Inflammatory macrophage treated with lipopolysaccharide for 1 hour (primary cell): Measurements from ENCODE around the gene ATP5MG.

Experiments used
- DNase-seq, 2 donors: peaks; one replicate each; pipeline ENCODE4 v3.0.0-alpha.2; 2020 to 2022

ATP5MG gene

DNA sequence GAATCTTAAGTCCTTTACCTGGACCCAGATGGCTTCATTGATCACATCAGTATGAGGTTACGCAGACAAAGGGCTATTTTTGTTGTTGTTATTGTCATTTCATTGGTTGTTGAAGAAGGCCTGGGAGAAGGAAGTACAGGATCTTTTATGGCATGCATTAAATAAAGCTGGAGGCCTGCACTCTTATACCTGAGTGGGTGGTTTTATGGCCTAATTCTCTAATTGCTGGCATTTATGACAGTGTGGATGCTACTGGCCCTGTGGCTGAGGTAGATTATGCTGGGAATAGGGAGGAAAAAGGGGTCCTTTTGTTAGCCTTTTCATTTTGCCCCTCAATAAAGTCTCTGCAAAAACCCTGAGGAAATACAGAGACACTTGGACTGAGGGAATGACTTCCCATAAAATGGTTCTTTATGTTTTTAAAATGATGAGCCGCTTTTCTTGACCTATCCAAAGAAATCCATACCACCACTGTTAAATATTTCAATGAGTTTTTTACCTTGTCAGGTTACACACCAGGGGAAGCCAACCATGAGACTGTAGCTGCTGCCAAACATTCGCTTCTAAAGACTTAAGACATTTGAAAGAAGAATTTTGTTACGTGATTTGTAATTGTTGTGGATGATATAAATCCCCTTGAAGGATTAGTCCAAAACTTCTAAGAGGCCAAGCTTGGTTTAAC lies 41.6 kb downstream of the ATP5MG start:
- DNase-seq = no peak

DNA sequence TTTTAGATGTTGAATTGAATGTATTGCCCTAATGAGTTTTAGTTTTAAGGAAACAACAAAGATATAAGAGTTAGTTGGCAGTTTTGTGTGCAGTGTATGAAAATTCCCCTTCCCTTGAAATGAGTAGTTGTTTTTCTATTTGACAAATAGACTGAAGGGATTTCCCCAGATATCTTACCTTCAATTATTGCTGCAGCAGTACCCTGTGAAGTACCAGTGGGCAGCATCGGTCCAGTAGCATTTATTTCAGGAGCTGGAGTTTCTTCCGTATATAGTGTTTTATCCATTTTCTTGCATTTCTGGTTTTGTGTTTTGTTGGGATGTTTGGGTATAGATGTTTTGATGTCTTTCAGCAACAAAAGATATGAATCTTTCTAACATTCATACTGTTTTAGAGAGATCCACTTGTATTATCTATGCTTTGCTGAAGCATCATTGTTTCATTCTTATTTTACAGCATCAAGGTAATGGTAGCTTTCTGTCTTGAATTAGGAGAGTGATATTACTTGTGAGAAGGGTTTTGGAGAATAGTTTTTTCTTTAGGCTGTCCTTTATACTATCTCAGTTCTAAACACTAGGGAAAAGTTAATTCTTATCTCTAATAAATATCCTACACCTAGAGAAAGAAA lies 42.3 kb downstream of the ATP5MG start:
- no peak for DNase-seq

DNA sequence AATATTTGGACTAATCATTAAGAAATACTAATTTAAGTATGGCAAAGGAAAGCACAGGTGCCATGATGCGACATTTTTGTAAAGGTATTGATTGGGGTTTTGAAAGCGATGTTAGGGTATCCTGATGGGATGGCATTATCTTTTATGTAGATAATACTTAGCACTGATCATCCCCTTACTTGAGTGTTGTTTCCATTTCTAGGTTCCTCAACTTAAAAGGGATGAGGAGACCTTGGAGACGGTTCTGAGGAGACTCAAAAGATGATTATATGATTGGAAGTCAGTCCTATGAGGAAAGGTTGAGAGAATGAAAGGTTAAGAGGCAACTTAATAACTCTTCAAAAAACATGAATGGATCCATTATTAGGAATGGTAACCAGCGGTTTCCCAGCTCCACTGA lies 46.0 kb downstream of the ATP5MG start:
- no peak for DNase-seq

DNA sequence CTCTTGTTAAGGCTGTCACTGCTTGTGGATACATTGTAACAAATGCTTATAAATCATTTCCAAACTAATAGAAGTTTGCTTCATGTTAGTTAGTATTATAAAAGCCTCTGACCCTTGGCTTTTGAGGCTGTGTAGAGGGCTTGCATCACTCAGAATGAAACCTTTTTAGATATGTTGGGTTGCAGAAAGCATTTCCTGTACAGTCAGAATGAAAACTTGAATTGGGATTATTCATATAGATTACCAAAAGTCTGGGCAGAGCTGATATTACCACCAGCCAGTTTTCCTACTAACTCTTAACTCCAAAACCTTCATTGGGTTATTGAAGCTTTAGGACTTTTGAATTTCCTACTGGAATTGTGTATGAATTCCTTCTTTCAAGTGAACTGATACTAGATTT lies 46.9 kb downstream of the ATP5MG start:
- DNase-seq = no peak

- no peak for DNase-seq
Measured at GRCh38 chr11:118449316-118449918, 48.0 kb downstream of the ATP5MG start.

GRCh38 chr11:118450451-118450850 lies 49.0 kb downstream of the ATP5MG start:
- no peak for DNase-seq
